22Rv1 (cell line): ENCODE measurements around the gene KRTAP5-7.

ENCODE experiments used
- ZFX ChIP-seq: fragments of 450-650 bp; IDR thresholded peaks from 2 replicates; pipeline ENCODE4 v1.6.1; 2017; ENCODE audit warnings: antibody characterized with exemption, borderline replicate concordance
- TF ChIP-seq, protein P1 (sequence below): fragments of 450-650 bp; IDR thresholded peaks from 2 replicates; pipeline ENCODE4 v1.5.1; 2017; ENCODE audit warnings: mild to moderate bottlenecking

DNA sequence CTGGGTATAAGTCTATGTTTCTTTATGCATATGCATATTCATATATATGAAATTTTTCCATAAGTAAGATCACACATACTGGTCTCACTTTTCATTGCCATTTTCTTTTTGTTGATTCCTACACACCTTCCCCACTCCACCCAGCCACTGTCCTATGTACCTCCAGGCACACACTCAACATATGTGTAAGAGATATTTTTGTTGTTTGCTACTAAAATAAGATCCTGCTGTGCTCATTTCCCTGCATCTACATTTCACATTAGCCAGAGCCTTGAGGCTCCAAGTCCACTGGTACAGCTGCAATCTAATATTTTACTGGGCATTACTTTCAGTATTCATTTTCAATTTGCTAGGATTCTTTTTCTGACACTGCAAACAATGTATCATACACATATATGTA is 30.2 kb downstream of the KRTAP5-7 start:
- TF ChIP-seq, protein P1, sequence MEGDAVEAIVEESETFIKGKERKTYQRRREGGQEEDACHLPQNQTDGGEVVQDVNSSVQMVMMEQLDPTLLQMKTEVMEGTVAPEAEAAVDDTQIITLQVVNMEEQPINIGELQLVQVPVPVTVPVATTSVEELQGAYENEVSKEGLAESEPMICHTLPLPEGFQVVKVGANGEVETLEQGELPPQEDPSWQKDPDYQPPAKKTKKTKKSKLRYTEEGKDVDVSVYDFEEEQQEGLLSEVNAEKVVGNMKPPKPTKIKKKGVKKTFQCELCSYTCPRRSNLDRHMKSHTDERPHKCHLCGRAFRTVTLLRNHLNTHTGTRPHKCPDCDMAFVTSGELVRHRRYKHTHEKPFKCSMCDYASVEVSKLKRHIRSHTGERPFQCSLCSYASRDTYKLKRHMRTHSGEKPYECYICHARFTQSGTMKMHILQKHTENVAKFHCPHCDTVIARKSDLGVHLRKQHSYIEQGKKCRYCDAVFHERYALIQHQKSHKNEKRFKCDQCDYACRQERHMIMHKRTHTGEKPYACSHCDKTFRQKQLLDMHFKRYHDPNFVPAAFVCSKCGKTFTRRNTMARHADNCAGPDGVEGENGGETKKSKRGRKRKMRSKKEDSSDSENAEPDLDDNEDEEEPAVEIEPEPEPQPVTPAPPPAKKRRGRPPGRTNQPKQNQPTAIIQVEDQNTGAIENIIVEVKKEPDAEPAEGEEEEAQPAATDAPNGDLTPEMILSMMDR, result no peak
- no peak for TF ChIP-seq ZFX
